ENCODE measurements around the gene MSGN1.

Gene MSGN1, protein sequence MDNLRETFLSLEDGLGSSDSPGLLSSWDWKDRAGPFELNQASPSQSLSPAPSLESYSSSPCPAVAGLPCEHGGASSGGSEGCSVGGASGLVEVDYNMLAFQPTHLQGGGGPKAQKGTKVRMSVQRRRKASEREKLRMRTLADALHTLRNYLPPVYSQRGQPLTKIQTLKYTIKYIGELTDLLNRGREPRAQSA

GRCh38 chr2:17816396-17817245 is at the start of gene MSGN1:
MSGN1 (plus strand) TSS chr2:17816460; CDS start chr2:17816519, 59 bp downstream.
- DNase-seq (ENCODE audit: low read depth), result no peak

DNA sequence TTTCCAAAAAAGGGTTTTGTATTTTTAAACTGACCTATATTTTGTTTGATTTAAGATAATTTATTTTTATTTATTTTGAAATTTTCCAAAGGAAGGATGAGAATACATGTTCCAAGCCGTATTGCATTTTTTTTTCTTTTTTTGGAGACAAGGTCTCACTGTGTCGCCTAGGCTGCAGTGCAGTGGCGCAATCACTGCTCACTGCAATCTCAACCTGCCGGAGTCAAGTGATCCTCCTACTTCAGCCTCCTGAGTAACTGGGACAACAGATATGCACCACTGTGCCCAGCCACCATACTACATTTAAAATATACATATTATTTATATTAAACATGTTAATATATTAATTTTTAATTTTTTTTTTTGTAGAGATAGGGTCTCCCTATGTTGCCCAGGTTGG is 47.4 kb upstream of the MSGN1 start:
- no peak for DNase-seq (ENCODE audit: low read depth)

- no peak for DNase-seq (ENCODE audit: low read depth)
These were observed 44.3 kb upstream of the MSGN1 start for GRCh38 chr2:17771956-17772355.

DNA sequence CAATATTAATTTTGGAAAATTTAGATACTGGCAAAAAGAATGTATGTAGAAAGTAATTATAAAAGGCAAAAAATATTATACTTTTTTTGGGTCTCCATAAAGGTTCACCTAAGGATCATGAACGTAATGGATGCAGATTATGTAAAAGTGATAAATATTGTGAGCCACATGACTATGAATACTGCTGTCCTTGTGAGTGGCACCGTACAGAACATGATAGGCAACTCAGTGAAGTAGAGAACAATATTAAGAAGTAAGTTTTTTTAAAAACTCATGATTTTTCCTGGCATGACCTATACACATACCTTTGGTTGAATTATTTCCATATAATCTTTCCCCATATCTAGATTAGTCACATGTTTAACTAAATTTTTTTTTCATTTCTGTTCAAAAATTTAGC is 43.7 kb upstream of the MSGN1 start:
- no peak for DNase-seq (ENCODE audit: low read depth)

- DNase-seq (ENCODE audit: low read depth), result no peak
These were observed 35.7 kb upstream of the MSGN1 start for GRCh38 chr2:17780546-17780945.

DNA sequence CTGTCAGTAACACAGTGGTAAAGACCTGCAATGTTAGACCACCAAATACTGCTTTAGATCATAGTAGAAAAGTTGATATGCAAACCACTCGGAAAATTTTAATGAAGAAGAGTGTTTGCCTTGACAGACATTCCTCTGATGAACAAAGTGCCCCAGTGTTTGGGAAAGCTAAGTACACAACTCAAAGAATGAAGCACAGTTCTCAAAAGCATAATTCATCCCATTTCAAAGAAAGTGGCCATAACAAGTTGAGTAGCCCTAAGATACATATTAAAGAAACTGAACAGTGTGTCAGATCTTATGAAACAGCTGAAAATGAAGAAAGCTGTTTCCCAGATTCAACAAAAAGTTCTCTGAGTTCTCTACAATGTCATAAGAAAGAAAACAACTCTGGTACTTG is 34.8 kb upstream of the MSGN1 start:
- no peak for DNase-seq (ENCODE audit: low read depth)

- no peak for DNase-seq (ENCODE audit: low read depth)
These were observed 29.5 kb upstream of the MSGN1 start for GRCh38 chr2:17786727-17787126.

GRCh38 chr2:17788773-17789172 is 27.5 kb upstream of the MSGN1 start:
- no peak for DNase-seq (ENCODE audit: low read depth)

- DNase-seq (ENCODE audit: low read depth), result no peak
These were observed 25.7 kb upstream of the MSGN1 start for GRCh38 chr2:17790536-17790935.

DNA sequence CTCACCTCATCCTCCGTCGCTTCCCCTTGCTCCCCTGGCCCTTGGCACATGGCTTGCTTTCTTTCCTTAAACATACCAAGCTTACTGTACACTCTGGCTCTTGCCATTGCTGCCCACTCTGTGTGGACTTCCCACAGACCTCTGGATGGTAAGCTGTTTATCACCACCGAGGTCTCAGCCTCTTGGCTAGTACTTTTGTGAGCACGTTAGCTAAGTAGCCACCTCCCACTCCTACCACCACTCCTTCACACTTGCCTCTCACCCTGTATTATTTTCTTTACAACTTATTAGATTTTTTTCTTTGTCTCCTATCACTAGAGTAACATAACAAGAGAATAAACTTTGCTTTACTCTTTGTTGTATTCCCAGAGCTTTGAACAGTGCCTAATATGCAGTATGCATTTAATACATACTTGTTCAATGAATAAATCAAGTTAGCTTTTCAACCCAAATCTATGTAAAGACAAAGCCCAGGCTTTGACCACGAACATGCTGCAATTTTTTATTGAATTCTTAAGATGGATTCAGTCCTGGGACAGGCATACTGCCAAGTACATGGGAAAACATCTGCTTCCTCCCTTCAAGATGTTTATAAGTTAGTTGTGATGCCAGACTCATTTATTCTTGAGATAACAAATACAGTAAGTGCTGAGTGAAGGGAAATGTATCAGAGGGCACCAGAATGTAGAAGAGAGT is 25.0 kb upstream of the MSGN1 start:
- no peak for DNase-seq (ENCODE audit: low read depth)

DNA sequence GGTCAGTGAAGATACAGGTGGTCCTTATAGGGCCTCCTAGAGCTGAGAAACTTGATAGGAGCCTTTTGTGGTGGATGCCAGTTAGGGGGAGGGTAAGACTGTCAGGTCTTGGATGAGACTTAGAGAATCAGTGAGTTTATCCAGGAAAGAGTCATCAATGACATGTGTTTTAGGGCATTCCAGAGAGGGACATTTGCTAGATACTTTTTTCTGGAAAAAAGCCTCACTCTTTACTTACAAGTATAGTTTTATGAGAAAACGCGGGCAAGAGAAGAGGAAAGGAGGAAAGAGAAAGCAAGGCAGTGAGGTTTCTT is 24.5 kb upstream of the MSGN1 start:
- no peak for DNase-seq (ENCODE audit: low read depth)

GRCh38 chr2:17792515-17792914 is 23.7 kb upstream of the MSGN1 start:
- no peak for DNase-seq (ENCODE audit: low read depth)

DNA sequence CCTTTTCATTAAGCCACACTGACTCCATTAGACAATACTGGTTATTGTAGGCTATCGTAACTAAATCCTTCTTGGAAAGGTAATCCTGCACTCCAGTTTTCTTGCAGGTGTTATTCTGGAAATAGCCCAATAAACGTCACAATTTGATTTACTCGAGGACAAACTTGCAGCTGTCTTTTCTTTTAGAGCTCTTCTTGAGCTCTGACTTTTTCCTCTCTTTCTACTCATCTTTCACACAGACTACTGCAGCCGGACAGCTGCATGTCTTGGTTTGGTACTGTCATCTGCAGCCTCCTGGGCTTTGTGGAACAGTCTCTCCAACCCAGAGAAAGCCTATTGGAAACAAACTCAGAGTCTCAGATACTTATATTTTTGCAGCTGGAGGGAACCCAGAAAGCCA is 23.0 kb upstream of the MSGN1 start:
- DNase-seq (ENCODE audit: low read depth), result no peak

- DNase-seq (ENCODE audit: low read depth), result no peak
These were observed 22.4 kb upstream of the MSGN1 start for GRCh38 chr2:17793803-17794354.

GRCh38 chr2:17795309-17795708 is 21.0 kb upstream of the MSGN1 start:
- no peak for DNase-seq (ENCODE audit: low read depth)

DNA sequence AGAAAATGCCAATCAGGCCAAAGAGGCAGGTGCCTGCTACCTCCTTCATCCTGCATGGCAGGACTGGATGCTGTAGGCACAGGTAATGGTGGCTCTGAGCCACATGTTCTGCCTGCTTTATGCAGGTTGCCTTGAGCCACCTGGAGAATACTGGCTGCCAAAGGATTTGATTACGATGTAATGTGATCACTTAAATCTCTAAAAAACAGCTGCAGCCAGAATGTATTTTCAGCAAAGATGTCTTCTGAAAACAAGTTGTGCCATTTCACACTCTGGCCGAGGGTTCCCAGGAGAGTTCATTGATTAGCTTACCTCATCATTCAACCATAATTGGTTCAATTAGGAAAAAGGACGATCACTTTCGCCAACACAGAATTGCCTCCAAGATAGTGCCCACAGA is 17.9 kb upstream of the MSGN1 start:
- DNase-seq (ENCODE audit: low read depth), result no peak

DNA sequence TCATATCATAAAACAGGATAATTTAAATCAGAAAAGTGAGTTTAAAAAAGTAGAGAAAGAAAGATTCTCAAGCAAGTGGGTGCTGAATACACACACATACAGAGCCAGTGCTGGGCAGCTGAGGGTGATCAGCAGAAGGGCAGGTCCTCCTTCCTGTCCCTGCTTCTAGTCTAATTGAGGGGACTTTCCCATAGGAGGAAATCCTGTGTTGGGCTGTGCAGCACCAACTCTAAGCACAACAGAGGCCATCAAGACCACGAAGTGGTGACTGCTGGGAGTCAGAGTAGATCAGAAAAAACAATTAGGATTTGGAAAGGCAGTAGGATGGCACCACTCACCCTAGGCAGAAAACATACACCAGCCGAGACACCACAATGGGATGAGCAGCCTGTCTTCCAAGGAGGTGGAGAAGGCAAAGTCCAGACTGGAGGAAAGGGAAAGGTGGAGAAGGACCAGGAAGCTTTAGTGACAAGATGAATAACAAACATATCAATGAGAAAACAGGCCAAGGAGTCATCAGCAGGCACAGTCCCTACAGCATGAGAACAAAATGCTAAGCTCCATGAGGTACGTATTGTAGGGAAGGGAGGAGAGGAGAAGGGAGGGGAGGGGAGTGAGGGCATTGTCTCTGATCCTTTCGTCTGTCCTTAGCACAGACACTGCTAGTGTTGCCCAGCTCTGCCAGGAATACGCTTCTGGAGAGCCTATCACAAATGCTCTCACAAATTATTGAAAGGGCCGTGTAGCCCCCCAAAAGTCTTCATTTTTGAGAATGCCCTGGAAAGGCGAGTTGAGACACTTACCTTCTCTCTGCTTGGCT is 16.7 kb upstream of the MSGN1 start:
- no peak for DNase-seq (ENCODE audit: low read depth)

GRCh38 chr2:17800219-17800618 is 16.0 kb upstream of the MSGN1 start:
- DNase-seq (ENCODE audit: low read depth), result no peak

DNA sequence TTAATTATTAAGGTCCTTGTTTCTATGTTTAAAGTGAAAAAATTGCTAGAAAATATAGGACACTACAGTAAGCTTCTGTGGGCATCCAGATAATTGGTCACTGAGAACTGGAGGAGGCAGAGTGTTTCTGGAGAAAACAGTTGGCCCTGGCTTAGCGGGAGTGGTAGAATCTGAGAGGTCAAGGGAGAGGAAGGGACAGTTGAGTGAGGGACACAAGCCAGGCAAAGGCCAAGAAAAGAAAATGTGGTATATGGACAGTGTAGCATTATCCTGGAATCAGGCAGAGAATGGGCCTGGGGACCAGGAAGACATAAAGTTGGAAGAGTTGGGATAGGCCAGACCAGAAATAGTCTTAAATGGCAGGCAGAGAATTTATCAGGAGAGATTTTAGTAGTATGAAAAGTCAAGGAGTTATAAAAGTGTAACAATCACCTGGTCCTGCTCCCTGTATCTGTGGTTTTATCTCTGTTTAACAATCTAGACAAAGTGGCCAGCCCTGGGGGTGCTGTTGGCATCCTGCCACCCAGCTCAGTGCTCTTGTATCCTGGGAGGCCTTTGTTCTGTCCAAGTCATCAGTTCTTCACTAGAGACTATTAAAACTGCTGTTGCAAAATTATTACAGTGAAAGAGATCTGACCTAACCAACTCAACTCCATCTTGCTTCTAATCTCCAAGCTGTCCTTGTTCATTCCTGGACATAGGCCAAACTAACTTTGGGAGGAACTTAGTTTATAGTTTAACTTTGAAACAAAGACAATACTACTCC is 15.4 kb upstream of the MSGN1 start:
- no peak for DNase-seq (ENCODE audit: low read depth)

DNA sequence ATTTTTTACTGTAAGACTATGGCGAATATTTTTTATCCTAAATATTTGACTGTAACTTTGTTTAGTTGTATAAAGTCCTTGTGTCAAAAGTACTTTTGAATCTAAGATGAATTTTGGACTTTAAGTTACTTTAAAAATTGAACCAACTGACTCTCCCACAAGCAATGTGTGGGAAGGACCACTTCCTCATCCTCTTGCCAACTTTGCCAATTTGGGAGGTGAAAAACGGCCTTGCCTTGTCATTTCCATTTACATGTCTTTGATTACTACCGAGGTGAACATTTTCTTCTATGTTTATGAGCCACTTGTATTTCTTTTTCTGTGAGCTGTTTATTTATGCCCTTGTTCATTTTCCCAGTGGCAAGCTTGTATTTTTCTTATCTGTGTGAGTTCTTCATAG is 12.8 kb upstream of the MSGN1 start:
- no peak for DNase-seq (ENCODE audit: low read depth)

GRCh38 chr2:17804358-17804757 is 11.9 kb upstream of the MSGN1 start:
- no peak for DNase-seq (ENCODE audit: low read depth)

Measured in stimulated activated CD8-positive, alpha-beta memory T cell treated with anti-CD3 and anti-CD28 coated beads, Interleukin-12 subunit alpha, Interleukin-12 subunit beta, amount 100 ng/mL, for 1 hour (primary cell).